ENCODE results near the gene ENOSF1. TPM values are rescaled to one million over a fixed set of nuclear protein-coding genes. Genes with fewer than 3 reads are reported as not detected.
A peak's percentile ranks its signal among the peaks of the same experiment; 100 is the strongest.

Gene ENOSF1
- total RNA-seq, 1 experiment from 2014 or later, result 39.2 TPM

DNA sequence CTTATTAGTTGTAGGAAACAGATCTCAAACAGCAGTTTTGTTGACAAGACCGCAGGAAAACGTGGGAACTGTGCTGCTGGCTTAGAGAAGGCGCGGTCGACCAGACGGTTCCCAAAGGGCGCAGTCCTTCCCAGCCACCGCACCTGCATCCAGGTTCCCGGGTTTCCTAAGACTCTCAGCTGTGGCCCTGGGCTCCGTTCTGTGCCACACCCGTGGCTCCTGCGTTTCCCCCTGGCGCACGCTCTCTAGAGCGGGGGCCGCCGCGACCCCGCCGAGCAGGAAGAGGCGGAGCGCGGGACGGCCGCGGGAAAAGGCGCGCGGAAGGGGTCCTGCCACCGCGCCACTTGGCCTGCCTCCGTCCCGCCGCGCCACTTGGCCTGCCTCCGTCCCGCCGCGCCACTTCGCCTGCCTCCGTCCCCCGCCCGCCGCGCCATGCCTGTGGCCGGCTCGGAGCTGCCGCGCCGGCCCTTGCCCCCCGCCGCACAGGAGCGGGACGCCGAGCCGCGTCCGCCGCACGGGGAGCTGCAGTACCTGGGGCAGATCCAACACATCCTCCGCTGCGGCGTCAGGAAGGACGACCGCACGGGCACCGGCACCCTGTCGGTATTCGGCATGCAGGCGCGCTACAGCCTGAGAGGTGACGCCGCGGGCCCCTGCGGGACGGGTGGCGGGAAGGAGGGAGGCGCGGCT, 55.0 kb downstream of the ENOSF1 start, which contains the start of gene TYMS:
TSS of gene TYMS (plus strand) at position 343 of the 690 bp plus-strand sequence. CDS start at position 433, 90 bp downstream.
- intact Hi-C loops (cut with micrococcal nuclease; ENCODE audit: unreplicated experiment), result no loop called here
- BruUV-seq (replicated peaks), result no TSS peak
- peaks cover 12% of the 10 kb centered on the region for H3K4me1 ChIP-seq (ENCODE audit: insufficient read depth, low read length, poor library complexity, severe bottlenecking)
- peak; percentile 90 for DNase-seq (ENCODE audit: low spot score)
- ChIA-PET CTCF (interaction anchor here (1.0 kb wide), 1 partner anchor 182 kb away, joined by 7 read pairs; no protein-coding TSS in a partner anchor), POLR2A (ENCODE audit: low non-redundant PET) (no interaction called here)
- peak within 1 kb of the TSS; percentile 97 for H3K27ac ChIP-seq (ENCODE audit: low read depth, low read length, poor library complexity, severe bottlenecking)
- peaks cover 5% of the 10 kb centered on the region for H3K9me3 ChIP-seq (ENCODE audit: low read depth, low read length, poor library complexity, severe bottlenecking)
- peak within 1 kb of the TSS; percentile 77 for H3K4me3 ChIP-seq (ENCODE audit: low read depth, low read length, poor library complexity, severe bottlenecking)
- peaks cover 38% of the 10 kb centered on the region for H3K36me3 ChIP-seq (ENCODE audit: insufficient read depth, low read length, poor library complexity, severe bottlenecking)
- H3K27me3 ChIP-seq (replicated peaks; ENCODE audit: insufficient read depth, low read depth, low read length, poor library complexity), result no peaks in the 10 kb centered on the region
- TF ChIP-seq EZH2 (IDR thresholded peaks at IDR 0.05; ENCODE audit: borderline replicate concordance, low read depth, low read length, poor library complexity, severe bottlenecking), result no peak
- no peak for TF ChIP-seq CTCF (conservative IDR thresholded peaks at IDR 0.05; ENCODE audit: low read depth, low read length)

- DNase-seq (ENCODE audit: low spot score), result no peak
- no peak overlapping the region for H3K4me3 ChIP-seq (ENCODE audit: low read depth, low read length, poor library complexity, severe bottlenecking)
- no peaks in the 10 kb centered on the region for H3K27me3 ChIP-seq (replicated peaks; ENCODE audit: insufficient read depth, low read depth, low read length, poor library complexity)
- H3K27ac ChIP-seq (ENCODE audit: low read depth, low read length, poor library complexity, severe bottlenecking), result no peak overlapping the region
- H3K9me3 ChIP-seq (ENCODE audit: low read depth, low read length, poor library complexity, severe bottlenecking), result no peaks in the 10 kb centered on the region
- intact Hi-C loops (cut with micrococcal nuclease; ENCODE audit: unreplicated experiment), result no loop called here
- H3K36me3 ChIP-seq (ENCODE audit: insufficient read depth, low read length, poor library complexity, severe bottlenecking), result peaks cover 18% of the 10 kb centered on the region
- peaks cover 12% of the 10 kb centered on the region for H3K4me1 ChIP-seq (ENCODE audit: insufficient read depth, low read length, poor library complexity, severe bottlenecking)
- CTCF ChIA-PET, result no interaction called here
- TSS peak; percentile 42 for BruUV-seq (replicated peaks)
- POLR2A ChIA-PET (ENCODE audit: low non-redundant PET), result no interaction called here
- no peak for TF ChIP-seq CTCF (conservative IDR thresholded peaks at IDR 0.05; ENCODE audit: low read depth, low read length)
- no peak for TF ChIP-seq EZH2 (IDR thresholded peaks at IDR 0.05; ENCODE audit: borderline replicate concordance, low read depth, low read length, poor library complexity, severe bottlenecking)
Observed at GRCh38 chr18:655445-655844, 57.0 kb downstream of the ENOSF1 start.

- Histone ChIP-seq H3K36me3 (ENCODE audit: insufficient read depth, low read length, poor library complexity, severe bottlenecking) (peaks cover 9% of the 10 kb centered on the region), H3K9me3 (ENCODE audit: low read depth, low read length, poor library complexity, severe bottlenecking) (no peaks in the 10 kb centered on the region), H3K27me3 (replicated peaks; ENCODE audit: insufficient read depth, low read depth, low read length, poor library complexity) (no peaks in the 10 kb centered on the region), H3K4me1 (ENCODE audit: insufficient read depth, low read length, poor library complexity, severe bottlenecking) (peaks cover 12% of the 10 kb centered on the region), H3K4me3 (ENCODE audit: low read depth, low read length, poor library complexity, severe bottlenecking) (no peak overlapping the region), H3K27ac (ENCODE audit: low read depth, low read length, poor library complexity, severe bottlenecking) (no peak overlapping the region)
- TF ChIP-seq EZH2 (IDR thresholded peaks at IDR 0.05; ENCODE audit: borderline replicate concordance, low read depth, low read length, poor library complexity, severe bottlenecking) (no peak), CTCF (conservative IDR thresholded peaks at IDR 0.05; ENCODE audit: low read depth, low read length) (no peak)
- ChIA-PET CTCF (no interaction called here), POLR2A (ENCODE audit: low non-redundant PET) (no interaction called here)
- DNase-seq (ENCODE audit: low spot score), result peak; percentile 58
- intact Hi-C loops (cut with micrococcal nuclease; ENCODE audit: unreplicated experiment), result no loop called here
- BruUV-seq (replicated peaks), result no TSS peak
Observed at GRCh38 chr18:654601-655000, 57.8 kb downstream of the ENOSF1 start.

Measured in A673 (cell line).